CD4-positive, CD25-positive, alpha-beta regulatory T cell (primary cell): ENCODE measurements around the gene CSF1R. TPM values are rescaled to one million over a fixed set of nuclear protein-coding genes. Genes with fewer than 3 reads are reported as not detected.
A peak's percentile ranks its signal among the peaks of the same experiment; 100 is the strongest.

ENCODE experiments used
- ATAC-seq, 2 donors: fragments of 150-1000 bp; cut with Tn5 transposase; one replicate each; pipeline ENCODE4 v1.10.0; 2021; ENCODE audit warnings: low read depth in 2 of 2, moderate number of reproducible peaks in 2 of 2, moderate library complexity in 1 of 2
- DNase-seq, 3 donors: peaks; one replicate each; pipeline versions ENCODE4 v3.0.0 to v3.0.0-alpha.2; 2012 to 2022; ENCODE audit warnings: mixed read lengths in 1 of 3
- H3K27ac ChIP-seq: one replicate; pipeline ENCODE4 v1.7.0; 2013; ENCODE audit warnings: mild to moderate bottlenecking, low read length; ENCODE audit not compliant: insufficient read depth, poor library complexity, severe bottlenecking
- H3K27me3 ChIP-seq: one replicate; pipeline ENCODE4 v1.7.0; 2013; ENCODE audit warnings: low read length; ENCODE audit not compliant: control insufficient read depth, insufficient read depth
- H3K36me3 ChIP-seq: one replicate; pipeline ENCODE4 v1.7.0; 2013; ENCODE audit warnings: mild to moderate bottlenecking, low read length, moderate library complexity; ENCODE audit not compliant: control insufficient read depth, insufficient read depth
- H3K4me1 ChIP-seq: 2 replicates; pipeline ENCODE4 v1.7.0; 2013; ENCODE audit warnings: mild to moderate bottlenecking, low read length; ENCODE audit not compliant: insufficient read depth, control insufficient read depth, poor library complexity, severe bottlenecking
- H3K4me3 ChIP-seq: one replicate; pipeline ENCODE4 v1.7.0; 2013; ENCODE audit warnings: low read depth, mild to moderate bottlenecking, low read length, moderate library complexity
- H3K9me3 ChIP-seq, 2 experiments: 1 replicate in 1 of 2; 2 replicates in 1 of 2; pipeline ENCODE4 v1.7.0; 2013; ENCODE audit warnings: low read length in 2 of 2, mild to moderate bottlenecking in 1 of 2, moderate library complexity in 1 of 2; ENCODE audit not compliant: control insufficient read depth in 2 of 2
- H3K27ac Mint-ChIP-seq, 3 donors: one replicate each; pipeline ENCODE4 v1.8.0; 2020 to 2022; ENCODE audit warnings: mild to moderate bottlenecking in 3 of 3, mixed read lengths in 3 of 3, moderate library complexity in 2 of 3
- H3K27me3 Mint-ChIP-seq: one replicate; pipeline ENCODE4 v1.8.0; 2022; ENCODE audit warnings: mild to moderate bottlenecking, mixed read lengths
- H3K36me3 Mint-ChIP-seq: one replicate; pipeline ENCODE4 v1.8.0; 2020; ENCODE audit warnings: mixed read lengths
- H3K4me1 Mint-ChIP-seq, 4 donors: one replicate each; pipeline ENCODE4 v1.8.0; 2020 to 2022; ENCODE audit warnings: mixed read lengths in 4 of 4, mild to moderate bottlenecking in 1 of 4
- H3K4me3 Mint-ChIP-seq, 4 donors: one replicate each; pipeline ENCODE4 v1.8.0; 2020 to 2022; ENCODE audit warnings: mild to moderate bottlenecking in 4 of 4, mixed read lengths in 4 of 4, moderate library complexity in 3 of 4
- H3K9me3 Mint-ChIP-seq, 7 donors: one replicate each; pipeline ENCODE4 v1.8.0; 2020 to 2022; ENCODE audit warnings: mixed read lengths in 7 of 7, mild to moderate bottlenecking in 3 of 7, moderate library complexity in 2 of 7
- polyA plus RNA-seq, 4 donors: library from polyadenylated mRNA; unstranded; fragments of 300-500 nt; fragmentation: Illumina TruSeq; gene quantifications; one replicate each; pipeline ENCODE4 v1.2.3, GENCODE V29; 2021
- total RNA-seq: library from RNA; stranded (reverse); gene quantifications from one replicate; pipeline ENCODE4 v1.2.3, GENCODE V29; 2022

Gene CSF1R
- total and polyA plus RNA-seq, 5 donors from 2014 or later, result 0.60 to 1.2 (median 0.97) TPM; not detected in 1

- H3K9me3 ChIP-seq, result no peaks in the 10 kb centered on the region
- H3K4me1 ChIP-seq, result no peaks in the 10 kb centered on the region
- Mint-ChIP-seq H3K4me3 (no peak overlapping the region), H3K4me1 (no peaks in the 10 kb centered on the region), H3K36me3 (no peaks in the 10 kb centered on the region), H3K27ac (no peak overlapping the region), H3K27me3 (peaks cover 7% of the 10 kb centered on the region), H3K9me3 (no peaks in the 10 kb centered on the region)
- no peaks in the 10 kb centered on the region for H3K27me3 ChIP-seq
- no peak overlapping the region for H3K4me3 ChIP-seq
- H3K36me3 ChIP-seq, result no peaks in the 10 kb centered on the region
- ATAC-seq (no peak), DNase-seq (no peak)
- no peak overlapping the region for H3K27ac ChIP-seq
Measured at GRCh38 chr5:150112201-150113046, 26.1 kb upstream of the CSF1R start.

- Histone ChIP-seq H3K4me3 (no peak overlapping the region), H3K4me1 (no peaks in the 10 kb centered on the region), H3K9me3 (no peaks in the 10 kb centered on the region), H3K27ac (no peak overlapping the region), H3K27me3 (no peaks in the 10 kb centered on the region), H3K36me3 (no peaks in the 10 kb centered on the region)
- Mint-ChIP-seq H3K4me3 (no peak overlapping the region), H3K36me3 (no peaks in the 10 kb centered on the region), H3K4me1 (peaks cover 0 to 2% (median 0%) of the 10 kb centered on the region in 4 donors), H3K27me3 (peaks cover 7% of the 10 kb centered on the region), H3K9me3 (peaks cover 0 to 2% (median 0%) of the 10 kb centered on the region in 7 donors), H3K27ac (no peak overlapping the region)
- DNase-seq (no peak), ATAC-seq (no peak)
Measured at GRCh38 chr5:150111122-150111521, 24.8 kb upstream of the CSF1R start.

GRCh38 chr5:150109921-150110320 lies 23.6 kb upstream of the CSF1R start:
- peaks cover 0 to 2% (median 0%) of the 10 kb centered on the region in 4 donors for H3K4me1 Mint-ChIP-seq
- DNase-seq, result no peak
- Histone ChIP-seq H3K36me3 (no peaks in the 10 kb centered on the region), H3K27ac (no peak overlapping the region), H3K4me1 (no peaks in the 10 kb centered on the region), H3K9me3 (no peaks in the 10 kb centered on the region), H3K27me3 (no peaks in the 10 kb centered on the region), H3K4me3 (no peak overlapping the region)
- H3K4me3 Mint-ChIP-seq, result no peak overlapping the region
- H3K9me3 Mint-ChIP-seq, result peaks cover 0 to 2% (median 0%) of the 10 kb centered on the region in 7 donors
- no peak overlapping the region for H3K27ac Mint-ChIP-seq
- H3K27me3 Mint-ChIP-seq, result peaks cover 7% of the 10 kb centered on the region
- ATAC-seq, result no peak
- no peaks in the 10 kb centered on the region for H3K36me3 Mint-ChIP-seq

- DNase-seq (no peak), ATAC-seq (no peak)
- H3K9me3 Mint-ChIP-seq, result peaks cover 0 to 2% (median 0%) of the 10 kb centered on the region in 7 donors
- no peaks in the 10 kb centered on the region for H3K27me3 ChIP-seq
- no peak overlapping the region for H3K4me3 Mint-ChIP-seq
- H3K36me3 Mint-ChIP-seq, result no peaks in the 10 kb centered on the region
- no peaks in the 10 kb centered on the region for H3K9me3 ChIP-seq
- no peaks in the 10 kb centered on the region for H3K36me3 ChIP-seq
- peaks cover 7% of the 10 kb centered on the region for H3K27me3 Mint-ChIP-seq
- H3K27ac Mint-ChIP-seq, result no peak overlapping the region
- no peak overlapping the region for H3K4me3 ChIP-seq
- H3K27ac ChIP-seq, result no peak overlapping the region
- peaks cover 0 to 2% (median 0%) of the 10 kb centered on the region in 4 donors for H3K4me1 Mint-ChIP-seq
- H3K4me1 ChIP-seq, result no peaks in the 10 kb centered on the region
Measured at GRCh38 chr5:150108711-150109514, 22.6 kb upstream of the CSF1R start.

GRCh38 chr5:150107909-150108447 lies 21.6 kb upstream of the CSF1R start:
- no peak overlapping the region for H3K27ac Mint-ChIP-seq
- Histone ChIP-seq H3K4me1 (no peaks in the 10 kb centered on the region), H3K27ac (no peak overlapping the region), H3K36me3 (no peaks in the 10 kb centered on the region), H3K4me3 (no peak overlapping the region), H3K9me3 (no peaks in the 10 kb centered on the region), H3K27me3 (no peaks in the 10 kb centered on the region)
- H3K4me3 Mint-ChIP-seq, result no peak overlapping the region
- ATAC-seq, result no peak
- H3K36me3 Mint-ChIP-seq, result no peaks in the 10 kb centered on the region
- H3K4me1 Mint-ChIP-seq, result peaks cover 0 to 2% (median 0%) of the 10 kb centered on the region in 4 donors
- no peak for DNase-seq
- H3K27me3 Mint-ChIP-seq, result peaks cover 7% of the 10 kb centered on the region
- peaks cover 0 to 2% (median 0%) of the 10 kb centered on the region in 7 donors for H3K9me3 Mint-ChIP-seq

- Mint-ChIP-seq H3K4me3 (no peak overlapping the region), H3K9me3 (peaks cover 0 to 2% (median 0%) of the 10 kb centered on the region in 7 donors), H3K4me1 (peaks cover 0 to 2% (median 0%) of the 10 kb centered on the region in 4 donors), H3K36me3 (no peaks in the 10 kb centered on the region), H3K27me3 (peaks cover 14% of the 10 kb centered on the region), H3K27ac (no peak overlapping the region)
- Histone ChIP-seq H3K9me3 (no peaks in the 10 kb centered on the region), H3K4me3 (no peak overlapping the region), H3K27me3 (no peaks in the 10 kb centered on the region), H3K36me3 (no peaks in the 10 kb centered on the region), H3K27ac (no peak overlapping the region), H3K4me1 (no peaks in the 10 kb centered on the region)
- DNase-seq, result peak in 1 of 3 donors; percentile 15
- ATAC-seq, result no peak
Measured at GRCh38 chr5:150106674-150107426, 20.5 kb upstream of the CSF1R start.

- H3K9me3 ChIP-seq, result no peaks in the 10 kb centered on the region
- no peaks in the 10 kb centered on the region for H3K36me3 ChIP-seq
- H3K27ac Mint-ChIP-seq, result no peak overlapping the region
- H3K4me1 Mint-ChIP-seq, result peaks cover 0 to 2% (median 0%) of the 10 kb centered on the region in 4 donors
- no peak overlapping the region for H3K4me3 ChIP-seq
- peaks cover 14% of the 10 kb centered on the region for H3K27me3 Mint-ChIP-seq
- H3K36me3 Mint-ChIP-seq, result no peaks in the 10 kb centered on the region
- DNase-seq (no peak), ATAC-seq (no peak)
- no peaks in the 10 kb centered on the region for H3K4me1 ChIP-seq
- H3K4me3 Mint-ChIP-seq, result no peak overlapping the region
- peaks cover 0 to 2% (median 0%) of the 10 kb centered on the region in 7 donors for H3K9me3 Mint-ChIP-seq
- H3K27ac ChIP-seq, result no peak overlapping the region
- H3K27me3 ChIP-seq, result peaks cover 1% of the 10 kb centered on the region
Measured at GRCh38 chr5:150105928-150106615, 19.7 kb upstream of the CSF1R start.
